OCI-LY7 (cell line): ENCODE data around the gene CD6. TPM values are rescaled to one million over a fixed set of nuclear protein-coding genes. Genes with fewer than 3 reads are reported as not detected.

ENCODE experiments used
- BruUV-seq: library from RNA; stranded (reverse); fragments of 400-500 nt; replicated peaks from 2 replicates; lab custom pipeline; 2021; lab: Mats Ljungman, UMichigan
- CTCF ChIA-PET: fragments of 300-600 bp; sonication (Branson Sonifier 250); formaldehyde crosslinking; loops from one replicate; lab custom pipeline; 2022; ENCODE audit warnings: antibody characterized with exemption; ENCODE audit not compliant: unreplicated experiment; lab: Charles Lee
- POLR2A ChIA-PET: fragments of 300-600 bp; sonication (Branson Sonifier 250); formaldehyde crosslinking; loops from one replicate; lab custom pipeline; 2022; ENCODE audit warnings: antibody characterized with exemption; lab: Charles Lee
- DNase-seq: peaks from one replicate; pipeline ENCODE4 v3.0.0-alpha.2; 2015; ENCODE audit warnings: low spot score
- H2AFZ ChIP-seq: fragments of 200-600 bp; sonication (generic), shearing (Covaris generic); 2 replicates; pipeline ENCODE4 v1.6.1; 2014; ENCODE audit warnings: mild to moderate bottlenecking, antibody characterized with exemption, low read length, moderate library complexity
- H3K27ac ChIP-seq: fragments of 200-600 bp; sonication (generic); 2 replicates; pipeline ENCODE4 v1.5.1; 2014; ENCODE audit warnings: mixed run types, low read depth, mild to moderate bottlenecking, moderate library complexity, low read length, inconsistent platforms; ENCODE audit not compliant: poor library complexity, severe bottlenecking
- H3K36me3 ChIP-seq: fragments of 200-600 bp; sonication (generic); 2 replicates; pipeline ENCODE4 v1.6.1; 2014; ENCODE audit warnings: mild to moderate bottlenecking, antibody characterized with exemption, low read length, moderate library complexity, mixed read lengths; ENCODE audit not compliant: insufficient read depth
- H3K4me1 ChIP-seq: fragments of 200-600 bp; sonication (generic); 2 replicates; pipeline ENCODE4 v1.5.1; 2014; ENCODE audit warnings: mild to moderate bottlenecking, low read length; ENCODE audit not compliant: insufficient read depth, poor library complexity, severe bottlenecking
- H3K4me2 ChIP-seq: fragments of 200-600 bp; sonication (generic); 2 replicates; pipeline ENCODE4 v1.6.1; 2014; ENCODE audit warnings: mild to moderate bottlenecking, low read length
- H3K4me3 ChIP-seq: fragments of 200-600 bp; sonication (generic); 2 replicates; pipeline ENCODE4 v1.5.1; 2014; ENCODE audit warnings: mild to moderate bottlenecking, low read depth, low read length; ENCODE audit not compliant: poor library complexity, severe bottlenecking
- H3K79me2 ChIP-seq: fragments of 200-600 bp; sonication (generic); 2 replicates; pipeline ENCODE4 v1.6.1; 2016; ENCODE audit warnings: low read depth, mild to moderate bottlenecking, low read length, moderate library complexity, mixed read lengths; ENCODE audit not compliant: insufficient read depth
- H3K9me2 ChIP-seq: fragments of 200-600 bp; sonication (generic); 2 replicates; pipeline ENCODE4 v1.6.1; 2016; ENCODE audit warnings: mild to moderate bottlenecking, low read length, mixed read lengths; ENCODE audit not compliant: insufficient read depth
- H3K9me3 ChIP-seq: fragments of 200-600 bp; sonication (generic); 2 replicates; pipeline ENCODE4 v1.6.1; 2014; ENCODE audit warnings: mild to moderate bottlenecking, mixed run types, low read length, mixed read lengths
- H4K20me1 ChIP-seq: fragments of 200-600 bp; sonication (generic); 2 replicates; pipeline ENCODE4 v1.6.1; 2014; ENCODE audit warnings: mild to moderate bottlenecking, antibody characterized with exemption, low read length, moderate library complexity, mixed read lengths; ENCODE audit not compliant: insufficient read depth
- CTCF ChIP-seq: fragments of 200-600 bp; sonication (generic); conservative IDR thresholded peaks from 2 replicates; pipeline ENCODE4 v1.5.1; 2014; ENCODE audit warnings: mild to moderate bottlenecking, antibody characterized with exemption, low read length, moderate library complexity, mixed read lengths
- EZH2phosphoT487 ChIP-seq: fragments of 200-600 bp; sonication (generic); IDR thresholded peaks from 2 replicates; pipeline ENCODE4 v1.6.1; 2018; ENCODE audit warnings: low read depth, borderline replicate concordance, mild to moderate bottlenecking, mixed run types, antibody characterized with exemption, low read length, moderate library complexity, mixed read lengths
- intact Hi-C: fragments of 100-400 bp; cut with micrococcal nuclease; formaldehyde crosslinking; loops from one replicate; pipeline ENCODE4 v1.10.0; 2022; ENCODE audit not compliant: unreplicated experiment
- total RNA-seq, 2 experiments: library from RNA; depleted of rRNA in 1 of 2; stranded (reverse); fragments of >200 nt in 1 of 2; shearing (Covaris generic) in 1 of 2; gene quantifications; 2 replicates each; pipeline ENCODE4 v1.2.3, GENCODE V29; 2014 to 2022

The CD6 gene
- total RNA-seq, 2 experiments from 2014 or later: not detected

GRCh38 chr11:60939301-60939700, 32.2 kb upstream of the CD6 start:
- Histone ChIP-seq H4K20me1 (no peaks in the 10 kb centered on the region), H3K4me2 (no peak overlapping the region), H3K9me3 (no peaks in the 10 kb centered on the region), H3K4me1 (peaks cover 21% of the 10 kb centered on the region), H3K9me2 (no peaks in the 10 kb centered on the region), H3K4me3 (no peak overlapping the region), H2AFZ (no peak overlapping the region), H3K27ac (no peak overlapping the region), H3K36me3 (peaks cover 20% of the 10 kb centered on the region; the same call in 1 of the 2 replicates), H3K79me2 (no peaks in the 10 kb centered on the region)
- intact Hi-C loops: no loop called here
- no peak for DNase-seq
- ChIA-PET CTCF (interaction anchor here (1.9 kb wide), 1 partner anchor 11 kb away, joined by 5 read pairs; no protein-coding TSS in a partner anchor), POLR2A (interaction anchor here (0.6 to 1.8 kb wide), 2 partner anchors 11 to 30 kb away, joined by 3 to 6 read pairs; no protein-coding TSS in a partner anchor)
- BruUV-seq: no TSS peak
- TF ChIP-seq CTCF (no peak), EZH2phosphoT487 (no peak)

- intact Hi-C loops: no loop called here
- Histone ChIP-seq H2AFZ (no peak overlapping the region), H3K9me2 (no peaks in the 10 kb centered on the region), H3K4me2 (no peak overlapping the region), H3K36me3 (peaks cover 20% of the 10 kb centered on the region; the same call in 1 of the 2 replicates), H3K4me3 (no peak overlapping the region), H4K20me1 (no peaks in the 10 kb centered on the region), H3K4me1 (peaks cover 21% of the 10 kb centered on the region), H3K9me3 (no peaks in the 10 kb centered on the region), H3K27ac (no peak overlapping the region), H3K79me2 (no peaks in the 10 kb centered on the region)
- ChIA-PET POLR2A (interaction anchor here (0.6 to 1.8 kb wide), 6 partner anchors 9 to 31 kb away, joined by 3 to 11 read pairs (median 6); no protein-coding TSS in a partner anchor), CTCF (interaction anchor here (1.9 kb wide), 1 partner anchor 10 kb away, joined by 5 read pairs; no protein-coding TSS in a partner anchor)
- BruUV-seq: no TSS peak
- TF ChIP-seq CTCF (no peak), EZH2phosphoT487 (no peak)
- DNase-seq: no peak
These were observed 31.6 kb upstream of the CD6 start for GRCh38 chr11:60939855-60940254.
